ENCODE results near the gene TFG.

The TFG gene

GRCh38 chr3:100759950-100760349 is 50.7 kb downstream of the TFG start:
- no peak for DNase-seq

GRCh38 chr3:100760377-100760776 is 51.1 kb downstream of the TFG start:
- DNase-seq: no peak

GRCh38 chr3:100761211-100761942 is 52.1 kb downstream of the TFG start:
- no peak for DNase-seq

- no peak for DNase-seq
These were observed 52.7 kb downstream of the TFG start for GRCh38 chr3:100761951-100762350.

- DNase-seq: no peak
These were observed 56.2 kb downstream of the TFG start for GRCh38 chr3:100765437-100765975.

- no peak for DNase-seq
These were observed 56.8 kb downstream of the TFG start for GRCh38 chr3:100766069-100766468.

- no peak for DNase-seq
These were observed 60.4 kb downstream of the TFG start for GRCh38 chr3:100769693-100770092.

- no peak for DNase-seq
These were observed 65.9 kb downstream of the TFG start for GRCh38 chr3:100775226-100775625.

- no peak for DNase-seq
These were observed 66.4 kb downstream of the TFG start for GRCh38 chr3:100775669-100776068.

GRCh38 chr3:100776097-100776729 is 66.9 kb downstream of the TFG start:
- DNase-seq: no peak

GRCh38 chr3:100776746-100777145 is 67.5 kb downstream of the TFG start:
- no peak for DNase-seq

- no peak for DNase-seq
These were observed 68.0 kb downstream of the TFG start for GRCh38 chr3:100777271-100777670.

- no peak for DNase-seq
These were observed 70.2 kb downstream of the TFG start for GRCh38 chr3:100779480-100779879.

GRCh38 chr3:100780071-100780622 is 70.9 kb downstream of the TFG start:
- no peak for DNase-seq

- no peak for DNase-seq
These were observed 72.0 kb downstream of the TFG start for GRCh38 chr3:100781301-100781700.

GRCh38 chr3:100782348-100782747 is 73.1 kb downstream of the TFG start:
- no peak for DNase-seq

- no peak for DNase-seq
These were observed 73.6 kb downstream of the TFG start for GRCh38 chr3:100782906-100783305.

- DNase-seq: no peak
These were observed 74.3 kb downstream of the TFG start for GRCh38 chr3:100783619-100784018.

GRCh38 chr3:100789579-100789978 is 80.3 kb downstream of the TFG start:
- DNase-seq: no peak

GRCh38 chr3:100796556-100796955 is 87.3 kb downstream of the TFG start:
- no peak for DNase-seq

- DNase-seq: no peak
These were observed 88.7 kb downstream of the TFG start for GRCh38 chr3:100798012-100798411.
